Measurements from ENCODE around the gene CHRNA3. TPM values are rescaled to one million over a fixed set of nuclear protein-coding genes. Genes with fewer than 3 reads are reported as not detected.

Gene CHRNA3
- total RNA-seq, 1 experiment from 2014 or later = not detected

DNA sequence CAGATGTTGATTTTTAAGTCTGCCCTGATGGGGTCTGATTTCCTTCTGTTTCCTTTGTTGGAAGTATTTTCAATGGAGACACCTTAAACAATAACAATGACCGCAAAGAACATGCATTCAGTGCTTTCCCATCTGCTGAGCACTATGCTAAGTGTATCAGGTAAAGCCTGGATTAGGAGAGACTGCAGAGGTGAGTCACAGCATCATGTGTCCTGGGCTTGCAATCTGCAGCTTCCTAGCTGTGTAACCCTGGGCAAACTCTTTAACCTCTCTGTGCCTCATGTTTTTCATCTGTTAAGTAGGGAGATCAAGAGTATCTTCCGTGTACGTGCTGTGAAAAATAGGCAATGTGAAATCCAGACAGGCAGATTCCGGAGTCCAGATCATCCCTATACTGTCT is 33.5 kb upstream of the CHRNA3 start:
- Histone ChIP-seq H3K79me2 (ENCODE audit: insufficient read depth, low read length) (no peaks in the 10 kb centered on the region), H3K9ac (ENCODE audit: low read length) (no peak overlapping the region), H3K4me1 (ENCODE audit: control insufficient read depth in 1 of 2, insufficient read depth in 2 of 2, low read length in 2 of 2) (no peaks in the 10 kb centered on the region), H3K27ac (ENCODE audit: low read depth, low read length) (no peak overlapping the region), H3K27me3 (ENCODE audit: insufficient read depth, low read length) (0 out of 2 replicates have a peak, but pooled peaks cover 3% of the 10 kb centered on the region), H3K9me3 (ENCODE audit: control insufficient read depth in 1 of 2, insufficient read depth in 1 of 2, low read depth in 1 of 2, low read length in 2 of 2) (no peaks in the 10 kb centered on the region), H3K4me3 (replicated peaks in 1 of 2; ENCODE audit: low read depth in 1 of 2, low read length in 2 of 2) (no peak overlapping the region), H3K4me2 (ENCODE audit: low read length) (no peak overlapping the region), H4K20me1 (ENCODE audit: insufficient read depth) (no peaks in the 10 kb centered on the region), H3K9me2 (ENCODE audit: insufficient read depth) (no peaks in the 10 kb centered on the region), H2AFZ (ENCODE audit: low read depth, low read length, poor library complexity, severe bottlenecking) (no peak overlapping the region), H3K36me3 (ENCODE audit: control insufficient read depth in 1 of 2, insufficient read depth in 2 of 2, low read length in 2 of 2) (no peaks in the 10 kb centered on the region)
- RAD21 ChIA-PET (ENCODE audit: low non-redundant PET in 1 of 2, low total read pairs in 2 of 2, uncharacterized antibody in 2 of 2, unreplicated experiment in 2 of 2) = no interaction called here
- TF ChIP-seq CBX3 (IDR thresholded peaks at IDR 0.05; ENCODE audit: low read depth) (no peak), EGR1 (IDR thresholded peaks at IDR 0.05; ENCODE audit: low read depth) (no peak), FOSL1 (IDR thresholded peaks at IDR 0.05; ENCODE audit: low read depth) (no peak), YY1 (IDR thresholded peaks at IDR 0.05; ENCODE audit: extremely low read depth, insufficient replicate concordance, low read depth, low read length) (no peak), ZFX (IDR thresholded peaks at IDR 0.05) (no peak), SP1 (IDR thresholded peaks at IDR 0.05; ENCODE audit: low read depth) (no peak), ELF1 (IDR thresholded peaks at IDR 0.05; ENCODE audit: borderline replicate concordance, low read depth) (no peak), TCF7L2 (IDR thresholded peaks at IDR 0.05; ENCODE audit: borderline replicate concordance, extremely low read depth, insufficient read depth, insufficient read length) (no peak), CEBPB (IDR thresholded peaks at IDR 0.05; ENCODE audit: low read depth) (no peak), EZH2 (IDR thresholded peaks at IDR 0.05) (no peak), ZNF274 (IDR thresholded peaks at IDR 0.05; ENCODE audit: low read depth, low read length) (no peak), POLR2AphosphoS5 (IDR thresholded peaks at IDR 0.05; ENCODE audit: low read depth, low read length) (no peak)
- TF ChIP-seq, protein P1, sequence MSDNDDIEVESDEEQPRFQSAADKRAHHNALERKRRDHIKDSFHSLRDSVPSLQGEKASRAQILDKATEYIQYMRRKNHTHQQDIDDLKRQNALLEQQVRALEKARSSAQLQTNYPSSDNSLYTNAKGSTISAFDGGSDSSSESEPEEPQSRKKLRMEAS (IDR thresholded peaks at IDR 0.05) = no peak
- TF ChIP-seq, protein P2, sequence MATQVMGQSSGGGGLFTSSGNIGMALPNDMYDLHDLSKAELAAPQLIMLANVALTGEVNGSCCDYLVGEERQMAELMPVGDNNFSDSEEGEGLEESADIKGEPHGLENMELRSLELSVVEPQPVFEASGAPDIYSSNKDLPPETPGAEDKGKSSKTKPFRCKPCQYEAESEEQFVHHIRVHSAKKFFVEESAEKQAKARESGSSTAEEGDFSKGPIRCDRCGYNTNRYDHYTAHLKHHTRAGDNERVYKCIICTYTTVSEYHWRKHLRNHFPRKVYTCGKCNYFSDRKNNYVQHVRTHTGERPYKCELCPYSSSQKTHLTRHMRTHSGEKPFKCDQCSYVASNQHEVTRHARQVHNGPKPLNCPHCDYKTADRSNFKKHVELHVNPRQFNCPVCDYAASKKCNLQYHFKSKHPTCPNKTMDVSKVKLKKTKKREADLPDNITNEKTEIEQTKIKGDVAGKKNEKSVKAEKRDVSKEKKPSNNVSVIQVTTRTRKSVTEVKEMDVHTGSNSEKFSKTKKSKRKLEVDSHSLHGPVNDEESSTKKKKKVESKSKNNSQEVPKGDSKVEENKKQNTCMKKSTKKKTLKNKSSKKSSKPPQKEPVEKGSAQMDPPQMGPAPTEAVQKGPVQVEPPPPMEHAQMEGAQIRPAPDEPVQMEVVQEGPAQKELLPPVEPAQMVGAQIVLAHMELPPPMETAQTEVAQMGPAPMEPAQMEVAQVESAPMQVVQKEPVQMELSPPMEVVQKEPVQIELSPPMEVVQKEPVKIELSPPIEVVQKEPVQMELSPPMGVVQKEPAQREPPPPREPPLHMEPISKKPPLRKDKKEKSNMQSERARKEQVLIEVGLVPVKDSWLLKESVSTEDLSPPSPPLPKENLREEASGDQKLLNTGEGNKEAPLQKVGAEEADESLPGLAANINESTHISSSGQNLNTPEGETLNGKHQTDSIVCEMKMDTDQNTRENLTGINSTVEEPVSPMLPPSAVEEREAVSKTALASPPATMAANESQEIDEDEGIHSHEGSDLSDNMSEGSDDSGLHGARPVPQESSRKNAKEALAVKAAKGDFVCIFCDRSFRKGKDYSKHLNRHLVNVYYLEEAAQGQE (IDR thresholded peaks at IDR 0.05; ENCODE audit: low read depth) = no peak
- TF ChIP-seq, protein P3, sequence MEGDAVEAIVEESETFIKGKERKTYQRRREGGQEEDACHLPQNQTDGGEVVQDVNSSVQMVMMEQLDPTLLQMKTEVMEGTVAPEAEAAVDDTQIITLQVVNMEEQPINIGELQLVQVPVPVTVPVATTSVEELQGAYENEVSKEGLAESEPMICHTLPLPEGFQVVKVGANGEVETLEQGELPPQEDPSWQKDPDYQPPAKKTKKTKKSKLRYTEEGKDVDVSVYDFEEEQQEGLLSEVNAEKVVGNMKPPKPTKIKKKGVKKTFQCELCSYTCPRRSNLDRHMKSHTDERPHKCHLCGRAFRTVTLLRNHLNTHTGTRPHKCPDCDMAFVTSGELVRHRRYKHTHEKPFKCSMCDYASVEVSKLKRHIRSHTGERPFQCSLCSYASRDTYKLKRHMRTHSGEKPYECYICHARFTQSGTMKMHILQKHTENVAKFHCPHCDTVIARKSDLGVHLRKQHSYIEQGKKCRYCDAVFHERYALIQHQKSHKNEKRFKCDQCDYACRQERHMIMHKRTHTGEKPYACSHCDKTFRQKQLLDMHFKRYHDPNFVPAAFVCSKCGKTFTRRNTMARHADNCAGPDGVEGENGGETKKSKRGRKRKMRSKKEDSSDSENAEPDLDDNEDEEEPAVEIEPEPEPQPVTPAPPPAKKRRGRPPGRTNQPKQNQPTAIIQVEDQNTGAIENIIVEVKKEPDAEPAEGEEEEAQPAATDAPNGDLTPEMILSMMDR (IDR thresholded peaks at IDR 0.05 in 2 of 3, conservative IDR thresholded peaks at IDR 0.05 in 1 of 3; ENCODE audit: borderline replicate concordance in 1 of 3, insufficient read depth in 1 of 3, low read depth in 2 of 3, low read length in 2 of 3) = no peak
- TF ChIP-seq, protein P4, sequence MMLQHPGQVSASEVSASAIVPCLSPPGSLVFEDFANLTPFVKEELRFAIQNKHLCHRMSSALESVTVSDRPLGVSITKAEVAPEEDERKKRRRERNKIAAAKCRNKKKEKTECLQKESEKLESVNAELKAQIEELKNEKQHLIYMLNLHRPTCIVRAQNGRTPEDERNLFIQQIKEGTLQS (IDR thresholded peaks at IDR 0.05) = no peak
- intact Hi-C loops (cut with micrococcal nuclease) = no loop called here
- ATAC-seq = peak; percentile 47; the same call in 1 of the 2 replicates
- no TSS peak for BruUV-seq (replicated peaks)
- POLR2A ChIA-PET = interaction anchor here (1.5 kb wide), 1 partner anchor 15 kb away, joined by 3 read pairs; no protein-coding TSS in a partner anchor
- DNase-seq (ENCODE audit: low read depth, low spot score) = no peak
- CTCF ChIA-PET = no interaction called here

All from HCT116 (cell line).